HG03025 (cell line): ENCODE measurements around the gene ZCCHC10.
"Not testable (repeated sequence)": the region's sequence is repeated elsewhere in the genome, so short reads cannot be mapped to it uniquely, and the experiment has no call there.

Experiments
- ATAC-seq: cut with Tn5 transposase; IDR thresholded peaks from one replicate; pipeline ENCODE4 v1.9.1; 2021; ENCODE audit warnings: mild to moderate bottlenecking, moderate library complexity; ENCODE audit not compliant: unreplicated experiment, low FRiP score

ZCCHC10 gene

GRCh38 chr5:132981288-132981687 lies 45.1 kb downstream of the ZCCHC10 start:
- ATAC-seq: no peak

GRCh38 chr5:132979976-132980375 lies 46.4 kb downstream of the ZCCHC10 start:
- ATAC-seq: no peak

GRCh38 chr5:132979367-132979940 lies 46.9 kb downstream of the ZCCHC10 start:
- no peak for ATAC-seq

GRCh38 chr5:132976852-132977251 lies 49.5 kb downstream of the ZCCHC10 start:
- no peak for ATAC-seq

GRCh38 chr5:132972436-132972828 lies 53.9 kb downstream of the ZCCHC10 start:
- ATAC-seq: not testable (repeated sequence)

GRCh38 chr5:132971483-132972435 lies 54.6 kb downstream of the ZCCHC10 start:
- no peak for ATAC-seq

GRCh38 chr5:132965120-132965519 lies 61.2 kb downstream of the ZCCHC10 start:
- no peak for ATAC-seq

- peak; percentile 82 for ATAC-seq
Measured at GRCh38 chr5:132963171-132964104, 62.9 kb downstream of the ZCCHC10 start, which contains the start of gene AFF4. AFF4 (minus strand) TSS chr5:132963634; CDS start chr5:132937189, 26,445 bp downstream.

- no peak for ATAC-seq
Measured at GRCh38 chr5:132962429-132963021, 63.8 kb downstream of the ZCCHC10 start.

- ATAC-seq: no peak
Measured at GRCh38 chr5:132961887-132962286, 64.5 kb downstream of the ZCCHC10 start.

- not testable (repeated sequence) for ATAC-seq
Measured at GRCh38 chr5:132961123-132961815, 65.1 kb downstream of the ZCCHC10 start.

GRCh38 chr5:132956166-132956799 lies 70.1 kb downstream of the ZCCHC10 start:
- ATAC-seq: not testable (repeated sequence)

- ATAC-seq: no peak
Measured at GRCh38 chr5:132953710-132954109, 72.6 kb downstream of the ZCCHC10 start.

GRCh38 chr5:132952829-132953228 lies 73.5 kb downstream of the ZCCHC10 start:
- no peak for ATAC-seq

GRCh38 chr5:132951897-132952296 lies 74.5 kb downstream of the ZCCHC10 start:
- ATAC-seq: no peak

GRCh38 chr5:132949136-132949535 lies 77.2 kb downstream of the ZCCHC10 start:
- ATAC-seq: no peak

- no peak for ATAC-seq
Measured at GRCh38 chr5:132947671-132948070, 78.7 kb downstream of the ZCCHC10 start.
